ENCODE measurements around the gene XIRP2.

GRCh38 chr2:167240671-167241070 lies 352.4 kb downstream of the XIRP2 start:
- no peak for TF ChIP-seq POLR2AphosphoS5 (IDR thresholded peaks at IDR 0.05; ENCODE audit: borderline replicate concordance, low read depth, low read length)
- no peak for TF ChIP-seq EZH2 (IDR thresholded peaks at IDR 0.05)

All from SK-N-MC (cell line).